WTC11 (cell line): Measurements from ENCODE around the gene GET4. TPM values are rescaled to one million over a fixed set of nuclear protein-coding genes. Genes with fewer than 3 reads are reported as not detected.

ENCODE experiments used
- ATAC-seq: fragments of 200-7000 bp; cut with Tn5 transposase; 2 replicates; pipeline ENCODE4 v1.10.0; 2021; ENCODE audit warnings: mild to moderate bottlenecking, moderate library complexity
- Bru-seq: library from RNA; stranded (reverse); fragments of 400-500 nt; gene quantifications from one replicate; lab custom pipeline; 2021; lab: Mats Ljungman, UMichigan
- CTCF ChIA-PET: fragments of 300-600 bp; sonication (Branson Sonifier 250); formaldehyde crosslinking; loops from one replicate; lab custom pipeline; 2021; ENCODE audit warnings: antibody characterized with exemption; lab: Charles Lee
- POLR2A ChIA-PET: fragments of 350-600 bp; sonication (Branson Sonifier 250); formaldehyde crosslinking; loops from one replicate; lab custom pipeline; 2021; ENCODE audit warnings: antibody characterized with exemption; lab: Charles Lee
- DNase-seq: peaks from one replicate; pipeline ENCODE4 v3.0.0; 2021; ENCODE audit warnings: low spot score
- H3K27ac Mint-ChIP-seq: 2 replicates; pipeline ENCODE4 v1.8.0; 2021; ENCODE audit warnings: mixed read lengths
- H3K27me3 Mint-ChIP-seq: 2 replicates; pipeline ENCODE4 v1.8.0; 2021; ENCODE audit warnings: low read depth, mild to moderate bottlenecking, moderate library complexity, mixed read lengths
- H3K36me3 Mint-ChIP-seq: 2 replicates; pipeline ENCODE4 v1.8.0; 2021; ENCODE audit warnings: mixed read lengths
- H3K4me1 Mint-ChIP-seq: 2 replicates; pipeline ENCODE4 v1.8.0; 2022; ENCODE audit warnings: mixed read lengths
- H3K4me3 Mint-ChIP-seq: 2 replicates; pipeline ENCODE4 v1.8.0; 2021; ENCODE audit warnings: mild to moderate bottlenecking, moderate library complexity, mixed read lengths
- H3K9me3 Mint-ChIP-seq: 2 replicates; pipeline ENCODE4 v1.8.0; 2021; ENCODE audit warnings: mixed read lengths
- ATF6 ChIP-seq: sonication (generic); formaldehyde crosslinking; IDR thresholded peaks from 2 replicates; pipeline ENCODE4 v1.8.1; 2023; ENCODE audit warnings: mild to moderate bottlenecking, missing genetic modification reagents
- CREB1 ChIP-seq: sonication (generic); formaldehyde crosslinking; IDR thresholded peaks from 2 replicates; pipeline ENCODE4 v1.8.0; 2023; ENCODE audit warnings: mild to moderate bottlenecking, missing genetic modification reagents
- E2F1 ChIP-seq: sonication (generic); formaldehyde crosslinking; IDR thresholded peaks from 2 replicates; pipeline ENCODE4 v1.8.0; 2022; ENCODE audit warnings: mild to moderate bottlenecking, missing genetic modification reagents
- FOXJ3 ChIP-seq: sonication (generic); formaldehyde crosslinking; IDR thresholded peaks from 2 replicates; pipeline ENCODE4 v1.9.0; 2021; ENCODE audit warnings: missing genetic modification reagents, mild to moderate bottlenecking, borderline replicate concordance
- FOXK1 ChIP-seq: sonication (generic); formaldehyde crosslinking; IDR thresholded peaks from 2 replicates; pipeline ENCODE4 v1.8.0; 2022; ENCODE audit warnings: mild to moderate bottlenecking, moderate library complexity, missing genetic modification reagents
- GABPB1 ChIP-seq: sonication (generic); formaldehyde crosslinking; IDR thresholded peaks from 2 replicates; pipeline ENCODE4 v1.8.1; 2023; ENCODE audit warnings: mild to moderate bottlenecking, missing genetic modification reagents
- HMGA2 ChIP-seq: fragments of 250-450 bp; sonication (Bioruptor Pico); IDR thresholded peaks from 2 replicates; pipeline ENCODE4 v1.4.0; 2021; ENCODE audit warnings: mild to moderate bottlenecking, moderate library complexity
- MLX ChIP-seq: sonication (generic); formaldehyde crosslinking; IDR thresholded peaks from 2 replicates; pipeline ENCODE4 v1.8.1; 2023; ENCODE audit warnings: mild to moderate bottlenecking, missing genetic modification reagents, moderate library complexity
- NFATC4 ChIP-seq: fragments of 250-450 bp; sonication (Bioruptor Pico); IDR thresholded peaks from 2 replicates; pipeline ENCODE4 v1.9.0; 2021; ENCODE audit warnings: mild to moderate bottlenecking
- NFYB ChIP-seq: sonication (generic); formaldehyde crosslinking; conservative IDR thresholded peaks from 2 replicates; pipeline ENCODE4 v1.8.0; 2022; ENCODE audit warnings: low read depth, missing genetic modification reagents
- PRRX2 ChIP-seq: fragments of 250-450 bp; sonication (Bioruptor Pico); IDR thresholded peaks from 2 replicates; pipeline ENCODE4 v1.8.0; 2021; ENCODE audit warnings: mild to moderate bottlenecking
- SMAD4 ChIP-seq: sonication (generic); formaldehyde crosslinking; IDR thresholded peaks from 2 replicates; pipeline ENCODE4 v1.8.0; 2022; ENCODE audit warnings: mild to moderate bottlenecking, missing genetic modification reagents
- SOX15 ChIP-seq: fragments of 250-450 bp; sonication (Bioruptor Pico); IDR thresholded peaks from 2 replicates; pipeline ENCODE4 v1.9.0; 2021; ENCODE audit warnings: mild to moderate bottlenecking
- TP53 ChIP-seq: sonication (generic); formaldehyde crosslinking; IDR thresholded peaks from 2 replicates; pipeline ENCODE4 v1.8.1; 2023; ENCODE audit warnings: mild to moderate bottlenecking, missing genetic modification reagents
- ZBTB43 ChIP-seq: sonication (generic); formaldehyde crosslinking; IDR thresholded peaks from 2 replicates; pipeline ENCODE4 v1.8.1; 2023; ENCODE audit warnings: mild to moderate bottlenecking, missing genetic modification reagents
- ZNF121 ChIP-seq: sonication (generic); formaldehyde crosslinking; IDR thresholded peaks from 2 replicates; pipeline ENCODE4 v1.8.0; 2023; ENCODE audit warnings: missing genetic modification reagents
- ZNF138 ChIP-seq: sonication (generic); formaldehyde crosslinking; conservative IDR thresholded peaks from 2 replicates; pipeline ENCODE4 v1.8.1; 2022; ENCODE audit warnings: mild to moderate bottlenecking, moderate library complexity, missing genetic modification reagents
- ZNF317 ChIP-seq: sonication (generic); formaldehyde crosslinking; IDR thresholded peaks from 2 replicates; pipeline ENCODE4 v1.8.1; 2023; ENCODE audit warnings: low read depth, mild to moderate bottlenecking, moderate library complexity, missing genetic modification reagents, borderline replicate concordance
- ZNF416 ChIP-seq: fragments of 250-450 bp; sonication (Bioruptor Pico); IDR thresholded peaks from 2 replicates; pipeline ENCODE4 v1.9.0; 2021; ENCODE audit warnings: mild to moderate bottlenecking, inconsistent platforms
- ZNF671 ChIP-seq: fragments of 250-450 bp; sonication (Bioruptor Pico); IDR thresholded peaks from 2 replicates; pipeline ENCODE4 v1.8.0; 2021; ENCODE audit warnings: mild to moderate bottlenecking
- long read RNA-seq, 3 experiments: library from RNA in 1 of 3; library from capped mRNA in 1 of 3; library from polyadenylated mRNA in 1 of 3; unstranded in 2 of 3; stranded (forward) in 1 of 3; transcript quantifications; one replicate each; pipeline ENCODE4 v2.0.0, GENCODE V29; 2021
- total RNA-seq: library from RNA; stranded (reverse); gene quantifications from 3 replicates; pipeline ENCODE4 v1.2.3, GENCODE V29; 2021
- TF ChIP-seq, protein P1 (sequence below): fragments of 250-450 bp; sonication (Bioruptor Pico); IDR thresholded peaks from 2 replicates; pipeline ENCODE4 v1.9.0; 2021; ENCODE audit warnings: moderate library complexity, mild to moderate bottlenecking, inconsistent platforms, borderline replicate concordance
- TF ChIP-seq, protein P2 (sequence below): fragments of 250-450 bp; sonication (Bioruptor Pico); IDR thresholded peaks from 2 replicates; pipeline ENCODE4 v1.9.0; 2021; ENCODE audit warnings: mild to moderate bottlenecking, borderline replicate concordance

The GET4 gene
- total RNA-seq, result 73.0 to 82.0 TPM (median 73.4 TPM) in 3 replicates
- percentile 74 among the genes with signal in this experiment for Bru-seq, nascent RNA
- long read RNA-seq, experiment 1, full-length matches to known transcripts, result 260 of 285 reads
- long read RNA-seq, experiment 1, partial matches to known transcripts, result 1 of 285 reads
- long read RNA-seq, experiment 1, other reads (novel, unspliced or antisense), result 24 of 285 reads
- long read RNA-seq, experiment 2, full-length matches to known transcripts, result 94 of 124 reads
- long read RNA-seq, experiment 2, partial matches to known transcripts, result 16 of 124 reads
- long read RNA-seq, experiment 2, other reads (novel, unspliced or antisense), result 14 of 124 reads
- long read RNA-seq, experiment 3, full-length matches to known transcripts, result 2 of 9 reads
- long read RNA-seq, experiment 3, partial matches to known transcripts, result 6 of 9 reads
- long read RNA-seq, experiment 3, other reads (novel, unspliced or antisense), result 1 of 9 reads

- POLR2A ChIA-PET, result interaction anchor here (0.5 kb wide), 1 partner anchor 119 kb away, joined by 3 read pairs; no protein-coding TSS in a partner anchor
- peak; percentile 83 for ATAC-seq
- peak; percentile 97 for DNase-seq
- peaks cover 37% of the 10 kb centered on the region for H3K36me3 Mint-ChIP-seq
- peak within 1 kb of the TSS; percentile 36; the same call in 1 of the 2 replicates for H3K27ac Mint-ChIP-seq
- H3K4me3 Mint-ChIP-seq, result peak within 1 kb of the TSS; percentile 83
- no peaks in the 10 kb centered on the region for H3K27me3 Mint-ChIP-seq
- CTCF ChIA-PET, result interaction anchor here (1.0 kb wide), 2 partner anchors 40 to 82 kb away, joined by 3 read pairs; no protein-coding TSS in a partner anchor
- H3K4me1 Mint-ChIP-seq, result peaks cover 15% of the 10 kb centered on the region
- peaks cover 6% of the 10 kb centered on the region for H3K9me3 Mint-ChIP-seq
- TF ChIP-seq ZNF671 (CRISPR knock-in tag) (no peak), MLX (CRISPR knock-in tag) (no peak), CREB1 (CRISPR knock-in tag) (peak; percentile 90; the same call in 1 of the 2 replicates), ZNF317 (no peak), SOX15 (CRISPR knock-in tag) (no peak), ZBTB43 (CRISPR knock-in tag) (0 out of 2 replicates have a peak, but pooled peaks have one; percentile 73), FOXK1 (CRISPR knock-in tag) (peak; percentile 99), TP53 (CRISPR knock-in tag) (peak; percentile 88; the same call in 1 of the 2 replicates), NFATC4 (CRISPR knock-in tag) (no peak), GABPB1 (CRISPR knock-in tag) (no peak), ZNF121 (CRISPR knock-in tag) (0 out of 2 replicates have a peak, but pooled peaks have one; percentile 33), PRRX2 (CRISPR knock-in tag) (peak; percentile 80; the same call in 1 of the 2 replicates), E2F1 (CRISPR knock-in tag) (peak; percentile 92), HMGA2 (CRISPR knock-in tag) (no peak), NFYB (CRISPR knock-in tag) (peak; percentile 95), SMAD4 (CRISPR knock-in tag) (peak; percentile 78; the same call in 1 of the 2 replicates), FOXJ3 (CRISPR knock-in tag) (no peak), ZNF138 (0 out of 2 replicates have a peak, but pooled peaks have one; percentile 81), ATF6 (CRISPR knock-in tag) (no peak), ZNF416 (CRISPR knock-in tag) (peak; percentile 63; the same call in 1 of the 2 replicates)
- TF ChIP-seq, protein P1, sequence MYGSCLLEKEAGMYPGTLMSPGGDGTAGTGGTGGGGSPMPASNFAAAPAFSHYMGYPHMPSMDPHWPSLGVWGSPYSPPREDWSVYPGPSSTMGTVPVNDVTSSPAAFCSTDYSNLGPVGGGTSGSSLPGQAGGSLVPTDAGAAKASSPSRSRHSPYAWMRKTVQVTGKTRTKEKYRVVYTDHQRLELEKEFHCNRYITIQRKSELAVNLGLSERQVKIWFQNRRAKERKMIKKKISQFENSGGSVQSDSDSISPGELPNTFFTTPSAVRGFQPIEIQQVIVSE (CRISPR knock-in tag), result no peak
- TF ChIP-seq, protein P2, sequence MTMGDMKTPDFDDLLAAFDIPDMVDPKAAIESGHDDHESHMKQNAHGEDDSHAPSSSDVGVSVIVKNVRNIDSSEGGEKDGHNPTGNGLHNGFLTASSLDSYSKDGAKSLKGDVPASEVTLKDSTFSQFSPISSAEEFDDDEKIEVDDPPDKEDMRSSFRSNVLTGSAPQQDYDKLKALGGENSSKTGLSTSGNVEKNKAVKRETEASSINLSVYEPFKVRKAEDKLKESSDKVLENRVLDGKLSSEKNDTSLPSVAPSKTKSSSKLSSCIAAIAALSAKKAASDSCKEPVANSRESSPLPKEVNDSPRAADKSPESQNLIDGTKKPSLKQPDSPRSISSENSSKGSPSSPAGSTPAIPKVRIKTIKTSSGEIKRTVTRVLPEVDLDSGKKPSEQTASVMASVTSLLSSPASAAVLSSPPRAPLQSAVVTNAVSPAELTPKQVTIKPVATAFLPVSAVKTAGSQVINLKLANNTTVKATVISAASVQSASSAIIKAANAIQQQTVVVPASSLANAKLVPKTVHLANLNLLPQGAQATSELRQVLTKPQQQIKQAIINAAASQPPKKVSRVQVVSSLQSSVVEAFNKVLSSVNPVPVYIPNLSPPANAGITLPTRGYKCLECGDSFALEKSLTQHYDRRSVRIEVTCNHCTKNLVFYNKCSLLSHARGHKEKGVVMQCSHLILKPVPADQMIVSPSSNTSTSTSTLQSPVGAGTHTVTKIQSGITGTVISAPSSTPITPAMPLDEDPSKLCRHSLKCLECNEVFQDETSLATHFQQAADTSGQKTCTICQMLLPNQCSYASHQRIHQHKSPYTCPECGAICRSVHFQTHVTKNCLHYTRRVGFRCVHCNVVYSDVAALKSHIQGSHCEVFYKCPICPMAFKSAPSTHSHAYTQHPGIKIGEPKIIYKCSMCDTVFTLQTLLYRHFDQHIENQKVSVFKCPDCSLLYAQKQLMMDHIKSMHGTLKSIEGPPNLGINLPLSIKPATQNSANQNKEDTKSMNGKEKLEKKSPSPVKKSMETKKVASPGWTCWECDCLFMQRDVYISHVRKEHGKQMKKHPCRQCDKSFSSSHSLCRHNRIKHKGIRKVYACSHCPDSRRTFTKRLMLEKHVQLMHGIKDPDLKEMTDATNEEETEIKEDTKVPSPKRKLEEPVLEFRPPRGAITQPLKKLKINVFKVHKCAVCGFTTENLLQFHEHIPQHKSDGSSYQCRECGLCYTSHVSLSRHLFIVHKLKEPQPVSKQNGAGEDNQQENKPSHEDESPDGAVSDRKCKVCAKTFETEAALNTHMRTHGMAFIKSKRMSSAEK (CRISPR knock-in tag), result no peak; the same call in 1 of the 2 replicates
Observed at GRCh38 chr7:876077-876971, at the start of gene GET4. Gene GET4, plus strand, starts transcription at chr7:876554. Its CDS starts 92 bp downstream, at chr7:876646.
